Fibroblast of the aortic adventitia (primary cell): ENCODE measurements around the gene TAF10. TPM values are rescaled to one million over a fixed set of nuclear protein-coding genes. Genes with fewer than 3 reads are reported as not detected.

ENCODE experiments used
- DNase-seq: peaks from one replicate; pipeline ENCODE4 v3.0.0-alpha.2; 2010; ENCODE audit warnings: low read depth
- H3K4me3 ChIP-seq: 2 replicates; pipeline ENCODE4 v1.5.1; 2011; ENCODE audit warnings: low read depth, mild to moderate bottlenecking, control low read depth, low read length, moderate library complexity
- CTCF ChIP-seq: IDR thresholded peaks from 2 replicates; pipeline ENCODE4 v1.5.1; 2011; ENCODE audit warnings: mild to moderate bottlenecking, low read length, control low read depth, inconsistent platforms; ENCODE audit not compliant: insufficient read depth
- total RNA-seq: library from RNA; depleted of rRNA; stranded (reverse); fragments of >200 nt; gene quantifications from 2 replicates; pipeline ENCODE4 v1.2.3, GENCODE V29; 2012; ENCODE audit warnings: low replicate concordance

Gene TAF10
- total RNA-seq, 1 donor, result 46.3 TPM

GRCh38 chr11:6583584-6583983 is 28.4 kb downstream of the TAF10 start:
- TF ChIP-seq CTCF, result no peak
- no peak for DNase-seq

DNA sequence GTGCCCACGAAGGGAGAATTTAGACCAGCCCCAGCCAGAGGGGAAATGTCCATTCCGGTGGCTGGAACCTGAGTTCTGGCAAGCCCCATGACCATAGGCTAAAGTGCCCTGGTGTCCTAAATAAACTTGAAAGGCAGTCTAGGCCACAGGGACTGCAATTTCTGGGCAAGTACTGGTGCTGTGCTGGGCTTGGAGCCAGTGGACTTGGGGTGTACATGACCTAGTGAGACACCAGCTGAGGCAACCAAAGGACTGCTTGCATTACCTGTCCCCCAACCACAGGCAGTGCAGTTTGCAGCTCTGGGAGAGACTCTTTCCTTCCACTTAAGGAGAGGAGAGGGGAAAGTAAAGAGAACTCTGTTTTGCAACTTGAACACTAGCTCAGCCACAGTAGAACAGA is 32.3 kb downstream of the TAF10 start:
- DNase-seq, result no peak
- TF ChIP-seq CTCF, result no peak
- H3K4me3 ChIP-seq, result no peak overlapping the region

More at GRCh38 chr11:6583584-6583983, 28.4 kb downstream of the TAF10 start:
- no peak overlapping the region for H3K4me3 ChIP-seq

- no peak for TF ChIP-seq CTCF
- no peak overlapping the region for H3K4me3 ChIP-seq
- no peak for DNase-seq
These were observed 33.9 kb downstream of the TAF10 start for GRCh38 chr11:6578134-6578533.

DNA sequence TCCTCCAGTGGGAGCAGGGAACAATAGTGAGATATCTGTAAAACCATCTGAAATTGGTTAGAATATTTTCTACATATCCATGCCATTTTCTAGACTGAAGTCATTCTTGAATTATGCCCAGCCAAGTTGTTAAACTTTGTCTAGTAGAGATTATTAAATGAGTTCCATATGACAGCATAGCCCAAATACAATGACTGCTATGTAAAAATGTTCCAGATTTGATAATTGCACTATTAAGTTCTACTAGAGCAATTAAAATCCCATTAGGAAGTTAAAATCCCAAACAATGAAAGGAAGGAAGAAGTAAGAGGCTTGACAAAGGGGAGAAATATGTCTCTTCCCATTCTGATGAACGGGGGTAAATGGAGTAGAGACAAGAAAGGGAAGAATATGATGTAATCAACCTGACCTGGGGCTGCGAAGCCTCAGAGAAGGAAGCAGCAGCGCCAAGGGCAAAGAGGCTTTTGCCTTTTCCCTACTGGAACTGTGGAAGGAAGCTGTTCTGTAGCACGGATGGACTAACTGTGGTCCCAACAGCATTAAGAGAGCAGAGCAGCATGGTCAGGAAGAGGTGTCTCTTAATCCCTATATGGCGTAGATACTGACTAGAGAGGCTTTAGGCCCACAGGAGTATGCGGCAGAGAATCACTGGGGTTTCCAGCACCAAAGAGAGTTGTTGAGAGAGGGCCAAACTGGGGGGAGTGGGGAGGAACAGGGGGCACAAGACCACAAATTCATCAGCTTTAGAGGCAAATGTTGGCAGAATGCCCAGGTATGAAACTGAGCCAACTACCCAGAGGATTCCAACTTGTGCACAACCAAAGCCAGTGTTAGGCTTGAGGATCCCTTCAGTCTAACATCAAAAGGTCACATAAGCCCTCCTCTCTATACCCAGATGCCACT is 35.3 kb downstream of the TAF10 start:
- H3K4me3 ChIP-seq, result no peak overlapping the region
- no peak for TF ChIP-seq CTCF
- DNase-seq, result peak; percentile 88

- no peak overlapping the region for H3K4me3 ChIP-seq
- TF ChIP-seq CTCF, result no peak
- DNase-seq, result no peak
These were observed 37.0 kb downstream of the TAF10 start for GRCh38 chr11:6574816-6575715.

GRCh38 chr11:6572215-6572614 is 39.8 kb downstream of the TAF10 start:
- no peak for TF ChIP-seq CTCF
- DNase-seq, result peak; percentile 89
- H3K4me3 ChIP-seq, result no peak overlapping the region
